Endometrial microvascular endothelial cells (primary cell): ENCODE data around the gene SGK1. TPM values are rescaled to one million over a fixed set of nuclear protein-coding genes. Genes with fewer than 3 reads are reported as not detected.

ENCODE experiments used
- in situ Hi-C: cut with HindIII; loops from 2 replicates; pipeline ENCODE4 v1.10.0; 2017; ENCODE audit warnings: low sequenced_read_pairs, low pct_unique_long_range_greater_than_20kb; ENCODE audit errors: inconsistent ontology term
- total RNA-seq: library from RNA; depleted of rRNA; stranded (reverse); fragments of >200 nt; gene quantifications from one replicate; pipeline ENCODE4 v1.2.3, GENCODE V29; 2015; ENCODE audit errors: inconsistent ontology term

Gene SGK1
- total RNA-seq, 1 donor from 2014 or later, result 275 TPM

DNA sequence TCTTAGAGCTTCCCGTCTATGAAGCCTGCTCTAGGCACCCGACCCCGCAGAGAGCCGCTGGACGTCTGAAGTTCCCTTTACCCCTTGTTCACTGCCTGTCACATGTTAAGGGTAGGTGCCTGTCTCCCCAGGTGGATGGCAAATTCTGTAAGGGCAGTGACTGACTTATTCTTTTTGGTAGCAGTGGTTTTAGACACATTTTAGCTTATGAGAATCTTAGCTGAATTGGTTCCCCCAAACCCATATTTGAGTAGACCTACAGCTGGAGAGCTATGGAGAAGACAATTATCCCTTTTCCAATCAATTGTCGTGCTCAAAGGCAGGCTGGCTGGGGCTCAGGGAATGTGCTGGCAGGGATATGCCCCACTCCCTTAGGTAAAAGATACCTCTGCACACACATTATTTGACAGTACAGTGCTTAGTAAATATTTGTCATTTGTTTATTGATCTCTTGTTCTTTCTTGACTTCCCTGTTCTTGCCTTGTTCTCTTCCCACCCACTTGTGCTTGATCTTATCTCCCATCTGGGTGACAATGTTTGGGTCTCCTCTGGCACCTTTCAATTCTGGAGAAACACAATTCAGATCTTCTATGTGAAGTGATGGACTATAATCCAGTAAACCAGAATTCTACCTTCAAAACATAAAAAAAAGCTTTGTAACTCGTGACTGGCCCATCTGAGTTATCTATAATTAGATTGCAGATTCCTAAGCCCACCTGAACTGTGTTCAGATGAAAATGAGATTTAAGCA, 151.2 kb downstream of the SGK1 start:
- in situ Hi-C loops, result no loop called here

DNA sequence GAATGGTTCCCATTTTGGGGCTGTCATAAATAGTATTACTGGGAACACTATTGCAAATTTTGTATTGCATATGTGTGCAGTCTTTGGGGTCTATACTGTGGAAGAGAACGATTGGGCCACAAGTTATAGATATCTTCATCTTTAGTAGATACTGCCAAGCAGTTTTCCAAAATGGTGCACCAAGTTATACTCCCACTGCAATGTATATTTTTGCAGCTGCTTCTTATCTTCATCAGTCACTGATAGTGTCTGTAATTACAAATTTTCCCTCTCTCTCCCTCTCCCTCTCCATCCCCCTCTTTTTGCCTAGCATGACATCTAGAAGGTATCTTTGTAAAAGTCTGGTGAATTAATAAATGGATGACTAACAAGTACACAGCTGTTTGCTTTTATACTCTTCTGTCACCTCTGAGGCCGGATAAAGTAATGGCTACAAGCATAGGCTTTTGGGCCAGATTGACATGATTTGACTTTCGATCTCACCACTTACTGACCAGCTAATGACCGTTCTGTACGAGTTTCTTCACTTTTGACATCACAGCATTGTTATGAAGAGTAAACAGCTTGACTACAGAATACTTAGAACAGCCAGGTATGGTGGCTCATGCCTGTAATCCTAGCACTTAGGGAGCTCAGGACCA, 152.2 kb downstream of the SGK1 start:
- in situ Hi-C loops, result no loop called here

DNA sequence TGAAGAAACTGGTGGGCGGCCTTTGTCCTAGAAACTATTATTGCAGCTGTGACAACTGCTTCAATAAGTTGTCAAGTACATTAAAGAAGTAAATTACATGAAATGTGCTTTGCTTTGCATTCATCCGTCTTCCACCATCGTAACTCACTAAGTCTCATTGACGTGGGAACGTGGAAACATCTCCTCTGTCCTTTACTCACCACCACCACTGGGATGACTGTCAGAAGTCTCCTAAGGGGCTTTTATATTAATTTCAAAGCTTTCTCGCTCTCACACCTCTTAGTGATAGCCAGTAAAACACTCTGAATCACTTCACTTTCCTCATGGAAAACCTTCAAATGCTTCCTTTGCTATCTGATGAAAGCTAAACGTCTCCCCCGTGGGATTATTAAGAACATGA, 153.6 kb downstream of the SGK1 start:
- in situ Hi-C loops, result no loop called here

DNA sequence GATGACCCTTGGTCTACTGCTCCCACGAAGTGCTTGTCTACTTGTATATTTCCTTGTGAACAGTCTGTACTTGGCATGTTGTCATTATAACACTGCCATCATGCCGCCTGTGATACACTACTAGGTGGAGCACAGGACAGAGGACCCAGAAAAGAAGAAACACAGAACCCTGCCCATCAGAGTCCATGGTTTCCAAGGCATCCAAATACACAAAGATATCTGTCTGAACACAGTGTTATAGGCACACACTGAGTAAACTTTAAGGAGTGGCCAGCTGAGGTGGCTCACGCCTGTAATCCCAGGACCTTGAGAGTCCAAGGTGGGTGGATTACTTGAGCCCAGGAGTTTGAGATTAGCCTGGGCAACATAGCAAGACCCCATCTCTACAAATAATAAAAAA, 155.0 kb downstream of the SGK1 start:
- in situ Hi-C loops, result no loop called here

DNA sequence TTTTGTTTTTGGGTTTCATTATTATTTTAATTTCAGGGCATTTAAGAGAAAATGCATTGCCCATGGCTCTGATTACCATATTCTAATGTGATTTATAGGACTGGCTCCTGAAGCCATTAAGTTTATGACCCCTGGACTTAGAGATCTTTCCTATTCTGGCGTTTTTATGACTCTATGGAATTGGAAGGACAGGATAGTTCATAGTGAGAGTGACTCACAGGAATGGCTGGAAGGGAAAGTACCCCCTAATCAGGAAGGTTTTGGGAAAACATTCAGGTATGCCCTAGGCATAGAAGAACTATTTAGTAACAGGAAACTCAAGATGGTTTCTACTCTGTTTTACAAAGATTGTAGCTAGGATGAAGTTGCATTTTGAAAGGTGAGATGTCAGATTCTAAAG, 156.9 kb downstream of the SGK1 start:
- in situ Hi-C loops, result no loop called here

DNA sequence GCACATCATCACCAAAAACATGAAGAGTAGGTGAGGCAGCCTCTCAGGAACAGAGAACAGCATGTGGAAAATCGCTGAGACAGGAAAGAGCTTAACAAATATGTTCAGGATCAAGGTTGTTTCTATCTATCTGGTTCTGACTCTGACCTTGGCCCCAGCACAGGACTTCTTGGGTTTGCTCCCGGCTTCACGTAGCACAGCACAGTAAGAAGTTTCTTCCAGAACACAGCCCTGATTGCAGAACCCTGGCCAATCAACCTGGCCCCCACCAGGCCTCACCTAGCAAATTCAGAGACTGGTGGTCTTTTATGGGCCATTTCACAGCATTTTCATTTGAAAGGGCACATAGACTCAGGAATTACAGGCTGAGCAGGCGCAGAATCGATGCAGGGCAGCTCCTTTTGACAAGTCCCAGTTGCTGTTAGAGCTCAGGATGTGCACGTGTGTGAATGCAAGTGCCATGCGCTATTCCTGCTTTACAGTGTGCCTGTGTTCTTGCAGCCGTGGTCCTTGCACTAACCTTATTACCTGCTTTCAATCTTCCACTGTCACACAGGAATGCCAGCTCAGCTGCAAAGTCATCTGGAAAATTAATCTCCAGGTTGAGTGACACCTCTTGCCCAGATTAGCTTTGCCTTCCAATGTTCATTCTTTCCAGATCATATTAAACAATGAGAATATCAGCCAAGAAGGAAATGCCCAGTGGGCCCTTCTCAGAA, 165.0 kb downstream of the SGK1 start:
- in situ Hi-C loops, result no loop called here

DNA sequence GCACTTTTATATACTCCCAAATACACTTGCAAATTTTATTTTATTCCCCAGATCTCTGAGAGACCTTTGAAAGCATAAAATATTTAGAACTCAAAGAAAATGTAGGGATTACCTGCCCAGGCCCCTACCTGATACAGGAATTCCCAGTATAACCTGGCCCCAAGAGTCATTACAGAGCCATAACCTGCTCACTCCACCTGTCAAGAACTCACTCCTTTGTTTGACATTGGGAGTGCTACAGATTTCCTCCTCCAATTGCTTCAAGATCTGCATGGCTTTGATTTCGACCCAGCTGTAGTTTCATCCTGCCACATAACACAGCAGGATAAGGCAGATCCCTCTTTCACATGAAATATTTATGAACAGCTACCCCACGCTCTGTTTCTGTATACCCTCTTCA, 169.3 kb downstream of the SGK1 start:
- in situ Hi-C loops, result no loop called here

DNA sequence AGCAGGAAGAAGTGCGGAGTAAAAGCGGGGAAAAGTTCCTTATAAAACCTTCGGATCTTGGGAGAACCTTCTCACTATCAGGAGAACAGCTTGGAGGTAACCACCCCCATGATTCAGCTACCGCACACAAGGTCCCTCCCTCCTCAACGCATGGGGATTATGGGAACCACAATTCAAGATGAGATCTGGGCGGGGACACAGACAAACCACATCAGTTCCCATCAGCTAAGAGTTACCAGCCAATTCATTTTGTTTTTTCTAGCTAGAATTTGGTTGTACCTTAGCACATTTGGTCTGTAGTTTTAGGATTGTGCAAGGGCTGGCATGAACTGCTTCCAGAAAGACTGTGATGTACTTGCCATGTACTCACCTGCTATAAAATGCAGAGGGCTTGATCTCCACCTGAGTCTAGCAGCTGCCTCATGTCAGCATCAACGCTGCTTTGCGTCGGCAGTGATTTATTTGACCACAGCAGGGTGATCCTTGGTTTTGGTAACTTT, 170.8 kb downstream of the SGK1 start:
- in situ Hi-C loops, result no loop called here

DNA sequence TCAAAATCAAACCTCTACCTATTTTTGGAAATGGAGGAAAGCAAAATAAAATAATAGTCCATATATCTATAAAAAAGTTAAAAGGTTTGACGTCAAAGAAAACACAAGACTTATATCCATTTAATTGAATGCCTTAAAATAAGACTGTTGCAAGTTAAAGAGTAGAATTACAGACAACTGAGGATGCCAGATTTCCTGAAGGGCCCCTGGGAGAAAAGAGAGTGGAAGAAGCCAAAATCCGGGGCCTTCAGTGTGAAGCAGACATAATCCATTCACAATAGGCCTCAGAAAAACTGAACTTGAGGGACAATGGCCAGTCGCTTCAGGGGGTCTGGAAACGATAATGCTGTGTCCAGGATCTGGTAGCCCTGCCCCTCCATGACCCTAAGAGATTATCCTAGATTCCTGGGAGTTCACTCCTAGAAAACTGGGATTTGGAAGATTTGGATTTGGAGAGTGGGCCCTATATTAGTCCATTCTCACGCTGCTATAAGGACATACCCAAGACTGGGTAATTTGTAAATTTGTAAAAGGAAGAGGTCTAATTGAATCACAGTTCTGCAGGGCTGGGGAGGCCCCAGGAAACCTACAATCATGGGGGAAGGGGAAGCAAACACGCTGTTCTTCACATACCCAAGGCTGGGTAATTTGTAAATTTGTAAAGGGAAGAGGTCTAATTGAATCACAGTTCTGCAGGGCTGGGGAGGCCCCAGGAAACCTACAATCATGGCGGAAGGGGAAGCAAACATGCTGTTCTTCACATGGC, 171.5 kb downstream of the SGK1 start:
- in situ Hi-C loops, result no loop called here

DNA sequence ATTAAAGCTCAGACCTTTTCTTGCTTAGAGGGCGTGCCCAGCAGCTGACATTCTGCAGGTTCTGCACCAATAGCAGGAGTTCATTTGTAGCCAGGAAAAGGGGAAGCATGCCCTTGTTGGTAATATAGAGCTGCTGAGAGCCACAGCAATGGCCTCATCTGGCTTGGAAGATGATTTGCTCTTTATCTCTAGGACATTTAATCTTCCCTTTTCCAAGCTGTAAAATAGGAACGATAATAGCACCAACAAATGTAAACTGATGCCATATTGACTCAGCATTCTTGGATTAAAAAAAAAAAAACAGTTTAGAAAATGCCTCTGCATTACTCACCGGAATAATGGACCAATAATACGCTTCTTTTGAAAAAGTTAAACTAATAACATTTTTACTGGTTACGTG, 172.1 kb downstream of the SGK1 start:
- in situ Hi-C loops, result no loop called here

DNA sequence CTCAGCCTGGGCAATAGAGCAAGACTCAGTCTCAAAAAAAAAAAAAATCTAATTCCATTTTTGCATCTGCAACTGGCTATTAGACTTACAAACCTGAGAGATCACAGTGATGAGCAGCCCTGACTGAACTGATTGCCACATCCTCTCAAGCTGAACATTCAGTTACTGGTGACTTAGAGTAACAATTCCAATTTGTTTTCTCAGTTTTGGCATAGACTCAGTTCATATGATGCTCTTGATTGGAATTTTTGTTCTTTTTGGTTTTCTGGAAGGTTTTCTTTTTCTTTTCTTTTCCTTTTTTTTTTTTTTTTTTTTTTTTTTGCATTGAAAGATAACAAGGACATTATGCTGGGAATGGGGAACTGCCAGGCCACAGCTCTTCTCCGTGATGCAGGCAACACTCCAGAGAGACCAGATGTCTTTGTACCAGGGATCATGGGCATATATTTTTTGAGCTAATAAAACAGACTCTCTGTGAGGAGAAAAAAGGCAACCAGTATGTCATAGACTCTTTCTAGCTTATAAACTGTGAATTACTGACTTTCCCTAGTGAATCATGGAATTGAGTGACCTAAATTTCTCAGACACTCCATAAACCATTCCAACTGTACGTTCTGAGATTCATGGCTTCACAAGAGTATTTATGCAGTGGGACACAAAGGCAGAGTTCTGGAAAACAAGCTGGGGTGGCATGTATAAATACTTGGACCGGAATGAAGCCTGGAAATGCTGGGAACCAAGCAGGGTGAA, 179.5 kb downstream of the SGK1 start:
- in situ Hi-C loops, result no loop called here

DNA sequence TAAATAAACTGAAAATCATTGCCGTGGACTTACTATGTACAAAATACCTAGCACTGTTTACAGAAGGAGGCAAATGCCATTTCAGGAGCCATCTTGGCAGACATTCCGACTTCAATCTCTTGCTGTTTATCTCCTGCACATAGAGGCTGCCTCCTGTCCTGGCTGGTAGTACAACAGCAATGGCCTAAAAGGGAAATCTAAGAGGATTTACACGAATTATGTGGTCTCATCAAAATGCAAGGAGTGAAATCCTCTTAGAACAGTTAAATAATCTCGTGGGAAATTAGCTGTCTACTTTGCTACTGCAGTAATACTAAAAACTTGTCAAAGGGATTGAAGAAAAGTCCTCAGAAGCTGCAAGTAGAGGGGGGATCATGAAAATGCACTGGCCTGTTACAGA, 183.3 kb downstream of the SGK1 start:
- in situ Hi-C loops, result no loop called here

DNA sequence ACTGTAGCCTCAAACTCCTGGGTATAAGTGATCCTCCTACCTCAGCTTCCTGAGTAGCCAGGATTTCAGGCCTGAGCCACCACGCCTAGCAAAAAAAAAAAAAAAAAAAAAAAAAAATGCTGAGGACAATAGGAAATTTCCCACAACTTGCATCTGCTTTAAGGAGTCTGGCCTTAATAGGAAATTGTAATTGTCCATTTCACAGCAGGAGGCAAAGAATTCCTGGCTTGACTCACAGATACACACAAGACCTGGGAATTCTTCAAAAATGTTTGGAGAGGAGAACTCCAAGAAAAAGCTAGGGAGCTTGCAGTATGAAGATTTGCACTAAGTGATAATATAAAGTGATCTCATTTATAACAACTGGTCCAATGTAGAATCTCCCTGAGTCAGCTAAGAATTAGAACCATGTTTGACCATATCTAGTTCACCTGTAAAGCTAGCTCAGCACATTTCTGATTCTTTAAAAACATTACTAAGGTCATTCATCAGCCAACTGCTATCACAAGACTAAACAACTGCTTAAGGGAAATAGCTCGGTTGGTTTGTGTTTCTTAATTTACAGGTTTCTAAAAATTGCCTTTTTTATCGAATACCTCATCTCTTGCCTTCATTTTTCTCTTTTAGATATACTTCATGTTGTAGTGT, 185.3 kb downstream of the SGK1 start:
- in situ Hi-C loops, result no loop called here

DNA sequence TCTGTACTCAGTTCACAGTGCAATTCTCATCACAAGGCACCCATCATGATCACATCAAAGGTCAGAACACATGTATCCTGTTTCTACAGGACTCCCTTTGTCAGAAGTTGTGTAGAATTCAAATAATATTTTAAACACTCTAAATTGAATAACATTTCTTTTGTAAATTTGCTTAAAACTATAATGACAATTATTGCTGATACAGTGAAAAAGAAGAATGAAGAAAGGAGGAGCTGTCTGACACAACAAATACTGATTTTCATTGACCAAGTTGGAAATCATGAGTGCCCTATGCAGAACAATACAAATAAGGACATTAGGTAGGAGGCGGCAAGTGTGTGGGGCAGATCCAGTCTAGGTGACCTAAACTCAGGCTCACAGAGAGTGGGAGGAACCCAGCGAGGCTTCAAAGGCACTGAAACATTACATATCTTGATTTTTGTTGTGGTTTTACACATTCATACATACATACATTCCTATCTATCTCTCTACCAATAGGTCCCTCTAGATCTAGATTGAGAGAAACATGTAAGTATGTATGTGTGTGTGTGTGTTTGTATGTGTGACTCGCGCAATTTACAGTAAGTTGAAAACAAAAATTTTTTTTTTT, 186.3 kb downstream of the SGK1 start:
- in situ Hi-C loops, result no loop called here

DNA sequence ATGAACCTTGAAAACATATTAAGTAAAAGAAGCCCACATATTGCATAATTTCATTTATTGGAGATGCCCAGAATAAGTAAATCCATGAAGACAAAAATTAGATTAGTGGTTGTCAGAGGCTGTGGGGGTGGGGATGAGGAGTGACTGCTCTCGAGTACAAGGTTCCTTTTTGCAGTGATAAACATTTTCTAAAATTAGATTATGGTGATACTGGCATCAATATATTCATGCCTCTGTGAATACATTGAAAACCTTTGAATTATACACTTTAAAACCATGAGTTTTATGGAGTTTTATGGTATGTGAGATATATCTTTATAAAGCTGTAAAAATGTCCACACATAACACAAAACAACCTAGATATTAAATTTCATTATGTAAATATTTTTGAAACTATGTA, 189.8 kb downstream of the SGK1 start:
- in situ Hi-C loops, result no loop called here

DNA sequence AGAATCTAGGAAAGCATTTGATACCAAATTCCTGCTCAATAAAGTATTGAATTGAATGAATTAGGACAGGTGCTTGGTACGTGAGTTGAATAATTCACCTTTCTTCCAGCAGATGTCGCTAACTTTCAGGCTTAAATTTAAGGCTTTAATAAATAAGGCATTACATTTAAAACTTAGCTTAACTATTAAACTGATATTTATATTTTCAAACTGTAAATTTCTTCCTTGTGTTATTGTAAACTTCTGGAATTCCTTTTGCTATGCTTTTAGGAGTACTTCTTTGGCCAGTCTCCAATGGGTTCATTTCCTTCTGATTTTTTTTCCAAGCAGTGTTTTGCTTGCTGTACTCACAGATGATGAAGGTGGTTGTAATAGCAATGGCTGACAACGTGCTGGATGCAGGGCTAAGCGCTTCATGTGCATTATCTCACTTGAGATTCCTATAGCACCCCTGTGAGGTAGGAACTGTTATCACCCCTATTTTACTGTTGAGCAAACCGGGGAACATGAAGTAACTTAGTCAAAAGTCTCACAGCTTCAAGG, 194.2 kb downstream of the SGK1 start:
- in situ Hi-C loops, result no loop called here

DNA sequence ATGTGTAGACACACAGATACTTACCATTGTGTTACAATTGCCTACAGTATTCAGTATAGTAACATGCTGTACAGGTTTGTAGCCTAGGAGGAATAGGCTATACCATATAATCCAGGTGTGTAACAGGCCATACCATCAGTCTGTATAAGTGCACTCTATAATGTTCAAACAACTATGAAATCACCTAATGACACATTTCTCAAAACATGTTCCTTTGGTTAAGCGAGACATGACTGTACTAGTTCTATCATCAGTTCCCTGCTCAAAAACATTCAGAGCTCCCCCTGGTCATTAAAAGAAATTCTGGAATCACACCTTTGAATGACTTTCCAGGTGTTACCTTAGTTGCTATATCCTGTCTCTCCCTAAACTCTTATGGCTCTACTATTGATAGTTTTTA, 195.1 kb downstream of the SGK1 start:
- in situ Hi-C loops, result no loop called here

DNA sequence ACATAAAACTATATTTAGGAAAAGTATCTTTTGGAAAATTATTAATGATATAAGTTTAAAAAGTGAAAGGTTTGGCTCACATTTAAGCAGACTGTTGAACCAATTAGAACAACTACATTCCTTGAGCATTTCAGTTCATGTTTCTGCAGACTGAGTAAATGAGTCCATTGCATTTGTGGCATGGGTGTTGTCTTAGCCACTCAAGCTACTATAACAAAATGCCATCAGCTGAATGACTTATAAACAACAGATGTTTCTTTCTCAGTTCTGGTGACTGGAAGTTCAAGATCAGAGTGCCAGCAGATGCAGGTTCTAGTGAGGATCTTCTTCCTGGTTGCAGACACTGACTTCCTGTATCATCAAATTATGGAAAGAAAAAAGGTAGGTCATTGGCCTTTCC, 198.4 kb downstream of the SGK1 start:
- in situ Hi-C loops, result no loop called here
